K562 (cell line): Measurements from ENCODE around the gene TANC1. TPM values are rescaled to one million over a fixed set of nuclear protein-coding genes. Genes with fewer than 3 reads are reported as not detected.

Experiments
- ATAC-seq: fragments of 200-7000 bp; cut with Tn5 transposase; 3 replicates; pipeline ENCODE4 v1.9.1; 2020; ENCODE audit warnings: moderate library complexity
- BruUV-seq: library from RNA; stranded (reverse); fragments of 400-500 nt; replicated peaks from 2 replicates; lab custom pipeline; 2021; lab: Mats Ljungman, UMichigan
- CTCF ChIA-PET: fragments of 300-600 bp; formaldehyde crosslinking; extraction: SDS; loops from one replicate; lab custom pipeline; 2021; ENCODE audit warnings: low intra/inter-chr PET ratio; lab: Yijun Ruan, JAX
- POLR2A ChIA-PET: fragments of 300-600, 350-650 bp; sonication (Branson Sonifier 250); formaldehyde crosslinking; extraction: SDS; loops from one replicate; lab custom pipeline; 2021; ENCODE audit warnings: antibody characterized with exemption, inconsistent platforms; lab: Yijun Ruan, JAX
- DNase-seq, 4 experiments: peaks; one replicate each; pipeline versions ENCODE4 v3.0.0 to v3.0.0-alpha.2; 2011 to 2018; ENCODE audit warnings: low spot score in 3 of 4, mixed read lengths in 3 of 4; ENCODE audit errors: extremely low read depth in 1 of 4
- FAIRE-seq: peaks from 2 replicates; lab custom pipeline; 2011; peaks lifted over from hg19 to GRCh38; lab: Jason Lieb, UNC
- H2AFZ ChIP-seq: 2 replicates; pipeline ENCODE4 v1.6.0; 2011; ENCODE audit warnings: low read depth, low read length, control low read depth, inconsistent platforms
- H3K27ac ChIP-seq: fragments of 200-600 bp; 3 replicates; pipeline ENCODE4 v1.8.0; 2011; ENCODE audit warnings: low read depth, mild to moderate bottlenecking, control low read depth, inconsistent platforms, low read length, moderate library complexity, mixed read lengths; ENCODE audit errors: extremely low read depth
- H3K27me3 ChIP-seq, 2 experiments: fragments of 300-600 bp in 1 of 2; 2 replicates in 1 of 2; 3 replicates in 1 of 2; pipeline versions ENCODE4 v1.6.0 to v1.8.0; 2011; ENCODE audit warnings: inconsistent platforms in 2 of 2, low read length in 2 of 2, mild to moderate bottlenecking in 1 of 2, mixed read lengths in 1 of 2, moderate library complexity in 1 of 2; ENCODE audit not compliant: control insufficient read depth in 2 of 2, insufficient read depth in 2 of 2
- H3K36me3 ChIP-seq: fragments of 300-600 bp; 3 replicates; pipeline ENCODE4 v1.8.0; 2011; ENCODE audit warnings: mild to moderate bottlenecking, low read length, inconsistent platforms; ENCODE audit not compliant: control insufficient read depth, insufficient read depth
- H3K4me1 ChIP-seq, 2 experiments: fragments of 200-600 bp in 1 of 2; replicated peaks in 1 of 2; 2 replicates in 1 of 2; 3 replicates in 1 of 2; pipeline versions ENCODE4 v1.5.1 to v1.8.0; 2011; ENCODE audit warnings: inconsistent platforms in 2 of 2, low read length in 2 of 2, mild to moderate bottlenecking in 1 of 2, mixed read lengths in 1 of 2, moderate library complexity in 1 of 2; ENCODE audit not compliant: control insufficient read depth in 2 of 2, insufficient read depth in 2 of 2
- H3K4me2 ChIP-seq: 2 replicates; pipeline ENCODE4 v1.6.1; 2011; ENCODE audit warnings: low read length, control low read depth, inconsistent platforms, mixed read lengths; ENCODE audit not compliant: insufficient read depth
- H3K4me3 ChIP-seq: fragments of 200-600 bp; sonication (generic), shearing (Covaris generic); 2 replicates; pipeline ENCODE4 v1.5.1; 2016; ENCODE audit warnings: control low read depth, inconsistent platforms
- H3K79me2 ChIP-seq: fragments of 200-600 bp; 3 replicates; pipeline ENCODE4 v1.8.0; 2011; ENCODE audit warnings: low read length, inconsistent platforms; ENCODE audit not compliant: control insufficient read depth, insufficient read depth
- H3K9ac ChIP-seq, 2 experiments: 2 replicates each; pipeline versions ENCODE4 v1.6.0 to v1.6.1; 2011; ENCODE audit warnings: low read depth in 2 of 2, low read length in 2 of 2, control low read depth in 1 of 2, inconsistent platforms in 1 of 2, mild to moderate bottlenecking in 1 of 2, mixed read lengths in 1 of 2; ENCODE audit not compliant: insufficient read depth in 1 of 2
- H3K9me1 ChIP-seq: one replicate; pipeline ENCODE4 v1.6.0; 2011; ENCODE audit warnings: inconsistent platforms, mild to moderate bottlenecking, low read length, moderate library complexity; ENCODE audit not compliant: control insufficient read depth, insufficient read depth
- H3K9me3 ChIP-seq: replicated peaks from 2 replicates; pipeline ENCODE4 v1.5.1; 2011; ENCODE audit warnings: low read depth, low read length, inconsistent platforms; ENCODE audit not compliant: control insufficient read depth, insufficient read depth
- H4K20me1 ChIP-seq: replicated peaks from 2 replicates; pipeline ENCODE4 v1.6.1; 2011; ENCODE audit warnings: low read length, inconsistent platforms, mixed read lengths; ENCODE audit not compliant: control insufficient read depth, insufficient read depth
- KLF1 ChIP-seq: fragments of 450-650 bp; IDR thresholded peaks from 2 replicates; pipeline ENCODE4 v1.6.1; 2016; ENCODE audit warnings: missing genetic modification characterization, missing compliant biosample characterization
- NFXL1 ChIP-seq: fragments of 450-650 bp; formaldehyde crosslinking; IDR thresholded peaks from 2 replicates; pipeline ENCODE4 v1.4.0; 2021; ENCODE audit warnings: mild to moderate bottlenecking
- RFX1 ChIP-seq: fragments of 450-650 bp; IDR thresholded peaks from 2 replicates; pipeline ENCODE4 v1.6.1; 2016; ENCODE audit warnings: mild to moderate bottlenecking, moderate library complexity
- WGBS: fragments of 100-300 bp; shearing (Covaris generic); methylation state at CpG from one replicate; pipeline ENCODE4 v1.1.6; 2016; ENCODE audit warnings: low coverage, mixed read lengths; ENCODE audit not compliant: insufficient coverage; ENCODE audit errors: missing lambda C conversion rate; 5-methylcytosine and 5-hydroxymethylcytosine counted together
- in situ Hi-C: fragments of 300-500 bp; cut with MboI; formaldehyde crosslinking; loops from 4 replicates; pipeline ENCODE4 v1.15.0; 2018; ENCODE audit warnings: inconsistent platforms, mixed read lengths
- intact Hi-C: fragments of 100-400 bp; cut with micrococcal nuclease; formaldehyde crosslinking; loops from 2 replicates; pipeline ENCODE4 v1.14.2; 2022
- polyA plus RNA-seq, 8 experiments: library from polyadenylated mRNA; depleted of rRNA in 4 of 8; stranded (reverse) in 5 of 8; unstranded in 3 of 8; fragments of >200 nt; fragmentation: Nextera tagmentation in 2 of 8; fragmentation: Illumina TruSeq in 1 of 8; extraction: Ambion mirVana in 2 of 8; extraction: Trizol in 1 of 8; gene quantifications; 2 replicates each; pipeline versions ENCODE4 v1.2.1 to v1.2.3, GENCODE V29; 2011 to 2014; ENCODE audit warnings: inconsistent platforms in 1 of 8, missing spikeins in 1 of 8
- total RNA-seq, 7 experiments: library from RNA; depleted of rRNA in 6 of 7; stranded (reverse); fragments of >200 nt in 6 of 7; fragmentation: Illumina TruSeq in 2 of 7; extraction: Trizol in 2 of 7; gene quantifications; 2 replicates each; pipeline versions ENCODE4 v1.2.1 to v1.2.3, GENCODE V29; 2011 to 2021; ENCODE audit warnings: low replicate concordance in 1 of 7
- TF ChIP-seq, protein P1 (sequence below): fragments of 150-350 bp; conservative IDR thresholded peaks from 2 replicates; pipeline ENCODE4 v1.6.1; 2014; ENCODE audit warnings: low read length

TANC1 gene
- total and polyA plus RNA-seq, 9 of the 15 experiments (the other 6 are each of a cell fraction or from before 2014, with no cell fraction given), result under 0.01 to 0.20 (median 0.07) TPM; not detected in 1

GRCh38 chr2:159217676-159218075 is 249.2 kb downstream of the TANC1 start:
- peak; percentile 21; the same call in 2 of the 3 replicates for ATAC-seq
- TF ChIP-seq KLF1 (tag) (no peak), RFX1 (no peak), NFXL1 (CRISPR knock-in tag) (no peak)
- TF ChIP-seq, protein P1, sequence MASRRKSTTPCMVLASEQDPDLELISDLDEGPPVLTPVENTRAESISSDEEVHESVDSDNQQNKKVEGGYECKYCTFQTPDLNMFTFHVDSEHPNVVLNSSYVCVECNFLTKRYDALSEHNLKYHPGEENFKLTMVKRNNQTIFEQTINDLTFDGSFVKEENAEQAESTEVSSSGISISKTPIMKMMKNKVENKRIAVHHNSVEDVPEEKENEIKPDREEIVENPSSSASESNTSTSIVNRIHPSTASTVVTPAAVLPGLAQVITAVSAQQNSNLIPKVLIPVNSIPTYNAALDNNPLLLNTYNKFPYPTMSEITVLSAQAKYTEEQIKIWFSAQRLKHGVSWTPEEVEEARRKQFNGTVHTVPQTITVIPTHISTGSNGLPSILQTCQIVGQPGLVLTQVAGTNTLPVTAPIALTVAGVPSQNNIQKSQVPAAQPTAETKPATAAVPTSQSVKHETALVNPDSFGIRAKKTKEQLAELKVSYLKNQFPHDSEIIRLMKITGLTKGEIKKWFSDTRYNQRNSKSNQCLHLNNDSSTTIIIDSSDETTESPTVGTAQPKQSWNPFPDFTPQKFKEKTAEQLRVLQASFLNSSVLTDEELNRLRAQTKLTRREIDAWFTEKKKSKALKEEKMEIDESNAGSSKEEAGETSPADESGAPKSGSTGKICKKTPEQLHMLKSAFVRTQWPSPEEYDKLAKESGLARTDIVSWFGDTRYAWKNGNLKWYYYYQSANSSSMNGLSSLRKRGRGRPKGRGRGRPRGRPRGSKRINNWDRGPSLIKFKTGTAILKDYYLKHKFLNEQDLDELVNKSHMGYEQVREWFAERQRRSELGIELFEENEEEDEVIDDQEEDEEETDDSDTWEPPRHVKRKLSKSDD, result no peak
- TF ChIP-seq, all 486 proteins: peak for 0
- H3K4me3 ChIP-seq, result no peak overlapping the region
- H3K79me2 ChIP-seq, result no peaks in the 10 kb centered on the region
- ChIA-PET CTCF (no interaction called here), POLR2A (interaction anchor here (0.6 to 1.2 kb wide), 5 partner anchors 8 to 497 kb away, joined by 3 read pairs; no protein-coding TSS in a partner anchor)
- H3K27ac ChIP-seq, result no peak overlapping the region
- in situ Hi-C loops, result no loop called here
- no peaks in the 10 kb centered on the region for H3K4me1 ChIP-seq
- H3K9me3 ChIP-seq, result no peaks in the 10 kb centered on the region
- no peak overlapping the region for H2AFZ ChIP-seq
- FAIRE-seq, result no peak
- no peaks in the 10 kb centered on the region for H3K9me1 ChIP-seq
- no TSS peak for BruUV-seq
- no peak overlapping the region for H3K9ac ChIP-seq
- WGBS, result under 1% methylated on average over 5 of the region's 5 CpGs
- H4K20me1 ChIP-seq, result no peaks in the 10 kb centered on the region
- no peaks in the 10 kb centered on the region for H3K36me3 ChIP-seq
- H3K4me2 ChIP-seq, result no peak overlapping the region
- no peak for DNase-seq
- intact Hi-C loops, result no loop called here
- H3K27me3 ChIP-seq, result peaks cover 55 to 58% of the 10 kb centered on the region in 2 experiments
